ENCODE results near the gene RNASEH1.

DNA sequence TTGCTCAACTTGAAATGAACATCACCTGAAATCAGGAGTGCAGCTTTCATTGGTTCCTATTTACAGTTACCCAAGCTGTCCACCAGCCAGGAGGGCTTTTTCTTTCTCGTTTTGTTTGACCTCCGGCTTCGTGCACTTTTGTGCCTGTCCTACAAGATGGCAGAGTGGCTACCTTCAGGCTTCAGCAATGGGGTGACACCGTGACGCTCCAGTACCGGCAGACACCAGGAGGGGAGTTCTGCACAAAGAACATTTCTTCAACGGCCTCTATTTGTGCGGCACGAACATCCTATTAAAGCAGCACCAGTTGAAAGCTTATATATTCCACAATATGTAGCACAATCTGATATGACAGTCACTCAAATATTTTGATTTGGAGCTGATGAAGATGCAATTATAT, 18.3 kb downstream of the RNASEH1 start:
- TF ChIP-seq, protein P1, sequence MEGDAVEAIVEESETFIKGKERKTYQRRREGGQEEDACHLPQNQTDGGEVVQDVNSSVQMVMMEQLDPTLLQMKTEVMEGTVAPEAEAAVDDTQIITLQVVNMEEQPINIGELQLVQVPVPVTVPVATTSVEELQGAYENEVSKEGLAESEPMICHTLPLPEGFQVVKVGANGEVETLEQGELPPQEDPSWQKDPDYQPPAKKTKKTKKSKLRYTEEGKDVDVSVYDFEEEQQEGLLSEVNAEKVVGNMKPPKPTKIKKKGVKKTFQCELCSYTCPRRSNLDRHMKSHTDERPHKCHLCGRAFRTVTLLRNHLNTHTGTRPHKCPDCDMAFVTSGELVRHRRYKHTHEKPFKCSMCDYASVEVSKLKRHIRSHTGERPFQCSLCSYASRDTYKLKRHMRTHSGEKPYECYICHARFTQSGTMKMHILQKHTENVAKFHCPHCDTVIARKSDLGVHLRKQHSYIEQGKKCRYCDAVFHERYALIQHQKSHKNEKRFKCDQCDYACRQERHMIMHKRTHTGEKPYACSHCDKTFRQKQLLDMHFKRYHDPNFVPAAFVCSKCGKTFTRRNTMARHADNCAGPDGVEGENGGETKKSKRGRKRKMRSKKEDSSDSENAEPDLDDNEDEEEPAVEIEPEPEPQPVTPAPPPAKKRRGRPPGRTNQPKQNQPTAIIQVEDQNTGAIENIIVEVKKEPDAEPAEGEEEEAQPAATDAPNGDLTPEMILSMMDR (IDR thresholded peaks at IDR 0.05 in 2 of 3, conservative IDR thresholded peaks at IDR 0.05 in 1 of 3; ENCODE audit: borderline replicate concordance in 1 of 3, insufficient read depth in 1 of 3, low read depth in 2 of 3, low read length in 2 of 3): peak in 2 of 3 experiments; percentile 19 to 29; a peak in 1 of 6 replicates
- no peak for TF ChIP-seq POLR2A (IDR thresholded peaks at IDR 0.05; ENCODE audit: borderline replicate concordance, extremely low read depth, insufficient read depth, insufficient read length)
- TF ChIP-seq EZH2 (IDR thresholded peaks at IDR 0.05): no peak
- TF ChIP-seq SIN3A (IDR thresholded peaks at IDR 0.05; ENCODE audit: low read depth): no peak
- TF ChIP-seq, protein P2, sequence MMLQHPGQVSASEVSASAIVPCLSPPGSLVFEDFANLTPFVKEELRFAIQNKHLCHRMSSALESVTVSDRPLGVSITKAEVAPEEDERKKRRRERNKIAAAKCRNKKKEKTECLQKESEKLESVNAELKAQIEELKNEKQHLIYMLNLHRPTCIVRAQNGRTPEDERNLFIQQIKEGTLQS (IDR thresholded peaks at IDR 0.05): no peak
